ENCODE data around the gene OR4M2.
"Not testable (repeated sequence)": the region's sequence is repeated elsewhere in the genome, so short reads cannot be mapped to it uniquely, and the experiment has no call there.

The OR4M2 gene

GRCh38 chr15:22080227-22080626 is at the start of gene OR4M2:
TSS of gene OR4M2 (plus strand) at chr15:22080527. CDS start at chr15:22080625, 98 bp downstream.
- DNase-seq (ENCODE audit: low read depth in 2 of 2): not testable (repeated sequence)

- DNase-seq (ENCODE audit: low read depth in 2 of 2): not testable (repeated sequence)
These were observed 11.1 kb upstream of the OR4M2 start for GRCh38 chr15:22069267-22069666.

- DNase-seq (ENCODE audit: low read depth in 2 of 2): not testable (repeated sequence)
These were observed 1.1 kb downstream of the OR4M2 start for GRCh38 chr15:22081386-22081785.

- DNase-seq (ENCODE audit: low read depth in 2 of 2): not testable (repeated sequence)
These were observed 18.4 kb downstream of the OR4M2 start for GRCh38 chr15:22098616-22099253.

GRCh38 chr15:22099289-22099891 is 19.1 kb downstream of the OR4M2 start:
- not testable (repeated sequence) for DNase-seq (ENCODE audit: low read depth in 2 of 2)

GRCh38 chr15:22122033-22122432 is 41.7 kb downstream of the OR4M2 start:
- DNase-seq (ENCODE audit: low read depth in 2 of 2): not testable (repeated sequence)
